HEK293 (cell line): ENCODE results near the gene TAS1R3.

Experiments
- CTCF ChIA-PET: fragments of 350-600 bp; formaldehyde crosslinking; extraction: SDS; loops from one replicate; lab custom pipeline; 2021; ENCODE audit warnings: antibody characterized with exemption; lab: Yijun Ruan, JAX
- POLR2A ChIA-PET: fragments of 300-600 bp; formaldehyde crosslinking; extraction: SDS; loops from one replicate; lab custom pipeline; 2020; ENCODE audit warnings: antibody characterized with exemption, inconsistent platforms; lab: Yijun Ruan, JAX
- H3K27ac ChIP-seq: fragments of 200-500 bp; sonication (Bioruptor generic); 2 replicates; pipeline ENCODE4 v1.5.1; 2014; ENCODE audit warnings: low read depth, low read length, control low read depth, inconsistent platforms; ENCODE audit errors: extremely low read depth
- H3K36me3 ChIP-seq, 2 experiments: fragments of 200-500 bp in 1 of 2; sonication (Bioruptor generic) in 1 of 2; 1 replicate in 1 of 2; 2 replicates in 1 of 2; pipeline ENCODE4 v1.5.1; 2014 to 2017; ENCODE audit warnings: inconsistent platforms in 2 of 2, low read length in 2 of 2; ENCODE audit not compliant: control insufficient read depth in 2 of 2, insufficient read depth in 1 of 2
- H3K4me1 ChIP-seq: fragments of 200-500 bp; sonication (Bioruptor generic); 2 replicates; pipeline ENCODE4 v1.5.1; 2014; ENCODE audit warnings: mild to moderate bottlenecking, low read length, inconsistent platforms; ENCODE audit not compliant: control insufficient read depth, insufficient read depth
- H3K4me3 ChIP-seq: 2 replicates; pipeline ENCODE4 v1.5.1; 2011; ENCODE audit warnings: low read depth, mild to moderate bottlenecking, control low read depth, low read length, moderate library complexity
- H3K9me3 ChIP-seq: fragments of 200-500 bp; sonication (Bioruptor generic); 2 replicates; pipeline ENCODE4 v1.5.1; 2014; ENCODE audit warnings: low read depth, low read length, inconsistent platforms; ENCODE audit not compliant: control insufficient read depth, insufficient read depth
- BCL6B ChIP-seq: fragments of 450-650 bp; formaldehyde crosslinking; IDR thresholded peaks from 2 replicates; pipeline ENCODE4 v1.5.1; 2017; ENCODE audit warnings: missing biosample characterization, missing genetic modification characterization
- FEZF1 ChIP-seq: fragments of 450-650 bp; formaldehyde crosslinking; IDR thresholded peaks from 2 replicates; pipeline ENCODE4 v1.5.1; 2016; ENCODE audit warnings: missing biosample characterization, missing genetic modification characterization
- GLIS2 ChIP-seq: fragments of 450-650 bp; formaldehyde crosslinking; IDR thresholded peaks from 2 replicates; pipeline ENCODE4 v1.5.1; 2016; ENCODE audit warnings: missing biosample characterization, missing genetic modification characterization
- PRDM4 ChIP-seq: fragments of 450-650 bp; formaldehyde crosslinking; IDR thresholded peaks from 2 replicates; pipeline ENCODE4 v1.5.1; 2017; ENCODE audit warnings: missing biosample characterization, missing genetic modification characterization
- SCRT2 ChIP-seq: fragments of 450-650 bp; formaldehyde crosslinking; IDR thresholded peaks from 2 replicates; pipeline ENCODE4 v1.5.1; 2016; ENCODE audit warnings: missing biosample characterization, missing genetic modification characterization
- SP2 ChIP-seq: fragments of 450-650 bp; formaldehyde crosslinking; IDR thresholded peaks from 2 replicates; pipeline ENCODE4 v1.5.1; 2016; ENCODE audit warnings: missing biosample characterization, missing genetic modification characterization
- TSHZ1 ChIP-seq: fragments of 450-650 bp; formaldehyde crosslinking; IDR thresholded peaks from 2 replicates; pipeline ENCODE4 v1.5.1; 2016; ENCODE audit warnings: missing biosample characterization, missing genetic modification characterization, borderline replicate concordance
- ZBTB17 ChIP-seq: fragments of 450-650 bp; formaldehyde crosslinking; IDR thresholded peaks from 2 replicates; pipeline ENCODE4 v1.5.1; 2016; ENCODE audit warnings: missing biosample characterization, missing genetic modification characterization
- ZNF140 ChIP-seq: fragments of 450-650 bp; formaldehyde crosslinking; IDR thresholded peaks from 2 replicates; pipeline ENCODE4 v1.5.1; 2016; ENCODE audit warnings: missing biosample characterization, missing genetic modification characterization
- ZNF157 ChIP-seq: fragments of 450-650 bp; formaldehyde crosslinking; IDR thresholded peaks from 2 replicates; pipeline ENCODE4 v1.5.1; 2016; ENCODE audit warnings: missing biosample characterization, missing genetic modification characterization
- ZNF174 ChIP-seq: fragments of 450-650 bp; formaldehyde crosslinking; IDR thresholded peaks from 2 replicates; pipeline ENCODE4 v1.5.0; 2017; ENCODE audit warnings: missing biosample characterization, mild to moderate bottlenecking, missing genetic modification characterization
- ZNF239 ChIP-seq: fragments of 450-650 bp; formaldehyde crosslinking; IDR thresholded peaks from 2 replicates; pipeline ENCODE4 v1.5.1; 2016; ENCODE audit warnings: missing biosample characterization, missing genetic modification characterization
- ZNF280C ChIP-seq: fragments of 450-650 bp; formaldehyde crosslinking; IDR thresholded peaks from 2 replicates; pipeline ENCODE4 v1.5.1; 2016; ENCODE audit warnings: missing biosample characterization, missing genetic modification characterization
- ZNF335 ChIP-seq: fragments of 450-650 bp; formaldehyde crosslinking; conservative IDR thresholded peaks from 2 replicates; pipeline ENCODE4 v1.5.1; 2016; ENCODE audit warnings: missing biosample characterization, missing genetic modification characterization
- ZNF394 ChIP-seq: fragments of 450-650 bp; formaldehyde crosslinking; IDR thresholded peaks from 2 replicates; pipeline ENCODE4 v1.5.1; 2016; ENCODE audit warnings: missing biosample characterization, missing genetic modification characterization, mild to moderate bottlenecking, moderate library complexity, borderline replicate concordance
- ZNF433 ChIP-seq: fragments of 450-650 bp; formaldehyde crosslinking; IDR thresholded peaks from 2 replicates; pipeline ENCODE4 v1.5.1; 2016; ENCODE audit warnings: missing biosample characterization, missing genetic modification characterization, low read depth
- ZNF529 ChIP-seq: fragments of 450-650 bp; formaldehyde crosslinking; IDR thresholded peaks from 2 replicates; pipeline ENCODE4 v1.5.1; 2017; ENCODE audit warnings: missing genetic modification characterization, missing biosample characterization; ENCODE audit not compliant: insufficient replicate concordance
- ZNF530 ChIP-seq: fragments of 450-650 bp; formaldehyde crosslinking; IDR thresholded peaks from 2 replicates; pipeline ENCODE4 v1.5.1; 2016; ENCODE audit warnings: low read depth, missing biosample characterization, missing genetic modification characterization
- ZNF558 ChIP-seq: fragments of 450-650 bp; formaldehyde crosslinking; IDR thresholded peaks from 2 replicates; pipeline ENCODE4 v1.5.1; 2016; ENCODE audit warnings: missing biosample characterization, missing genetic modification characterization
- ZNF596 ChIP-seq: fragments of 450-650 bp; IDR thresholded peaks from 2 replicates; pipeline ENCODE4 v1.5.0; 2018; ENCODE audit warnings: missing biosample characterization, mild to moderate bottlenecking, missing genetic modification characterization, moderate library complexity
- ZNF610 ChIP-seq: fragments of 450-650 bp; formaldehyde crosslinking; IDR thresholded peaks from 2 replicates; pipeline ENCODE4 v1.5.1; 2016; ENCODE audit warnings: missing biosample characterization, missing genetic modification characterization, borderline replicate concordance
- ZNF621 ChIP-seq: fragments of 450-650 bp; formaldehyde crosslinking; IDR thresholded peaks from 2 replicates; pipeline ENCODE4 v1.5.1; 2017; ENCODE audit warnings: missing biosample characterization, missing genetic modification characterization
- ZNF701 ChIP-seq: fragments of 450-650 bp; formaldehyde crosslinking; IDR thresholded peaks from 2 replicates; pipeline ENCODE4 v1.5.1; 2016; ENCODE audit warnings: missing biosample characterization, missing genetic modification characterization
- ZNF704 ChIP-seq: fragments of 450-650 bp; formaldehyde crosslinking; IDR thresholded peaks from 2 replicates; pipeline ENCODE4 v1.5.1; 2016; ENCODE audit warnings: missing biosample characterization, missing genetic modification characterization
- ZNF776 ChIP-seq: fragments of 450-650 bp; formaldehyde crosslinking; IDR thresholded peaks from 2 replicates; pipeline ENCODE4 v1.5.0; 2017; ENCODE audit warnings: missing biosample characterization, missing genetic modification characterization, borderline replicate concordance
- ZNF830 ChIP-seq: fragments of 450-650 bp; IDR thresholded peaks from 2 replicates; pipeline ENCODE4 v1.5.0; 2018; ENCODE audit warnings: missing biosample characterization, missing genetic modification characterization, low read depth, mild to moderate bottlenecking, moderate library complexity

The TAS1R3 gene

GRCh38 chr1:1322418-1322817 lies 8.7 kb upstream of the TAS1R3 start:
- TF ChIP-seq TSHZ1 (tag by site-specific recombination) (no peak), ZNF140 (tag by site-specific recombination) (no peak), ZBTB17 (tag by site-specific recombination) (no peak), ZNF596 (tag by site-specific recombination) (no peak), ZNF433 (tag by site-specific recombination) (no peak), ZNF239 (tag by site-specific recombination) (no peak), ZNF530 (tag by site-specific recombination) (no peak), ZNF701 (tag by site-specific recombination) (no peak), SP2 (no peak)
- Histone ChIP-seq H3K36me3 (peaks cover 6 to 57% of the 10 kb centered on the region in 2 experiments; a peak in 2 of 3 replicates), H3K4me3 (no peak overlapping the region), H3K9me3 (no peaks in the 10 kb centered on the region), H3K4me1 (peaks cover 24% of the 10 kb centered on the region), H3K27ac (no peak overlapping the region)
- ChIA-PET POLR2A (no interaction called here), CTCF (no interaction called here)

GRCh38 chr1:1322952-1323351 lies 8.1 kb upstream of the TAS1R3 start:
- Histone ChIP-seq H3K4me3 (peak overlapping the region; percentile 1; the same call in 1 of the 2 replicates), H3K9me3 (no peaks in the 10 kb centered on the region), H3K4me1 (peaks cover 19% of the 10 kb centered on the region), H3K27ac (no peak overlapping the region), H3K36me3 (peaks cover under 1 to 60% of the 10 kb centered on the region in 2 experiments; a peak in 2 of 3 replicates)
- POLR2A ChIA-PET: interaction anchor here (0.6 kb wide), 1 partner anchor 252 kb away, joined by 4 read pairs; no protein-coding TSS in a partner anchor
- CTCF ChIA-PET: no interaction called here
- TF ChIP-seq ZNF157: no peak
- TF ChIP-seq ZBTB17 (tag by site-specific recombination): no peak
- no peak for TF ChIP-seq ZNF174
- TF ChIP-seq GLIS2 (tag by site-specific recombination): 0 out of 2 replicates have a peak, but pooled peaks have one; percentile 22
- no peak for TF ChIP-seq ZNF529
- no peak for TF ChIP-seq BCL6B (tag by site-specific recombination)
- no peak for TF ChIP-seq ZNF558 (tag by site-specific recombination)
- TF ChIP-seq ZNF704 (tag by site-specific recombination): no peak
- no peak for TF ChIP-seq ZNF830 (tag by site-specific recombination)
- TF ChIP-seq ZNF621: no peak
- peak; percentile 69 for TF ChIP-seq ZNF335 (tag by site-specific recombination)
- no peak for TF ChIP-seq ZNF610 (tag by site-specific recombination)
- no peak for TF ChIP-seq ZNF394 (tag by site-specific recombination)
- TF ChIP-seq SCRT2 (tag by site-specific recombination): no peak
- TF ChIP-seq ZNF280C (tag by site-specific recombination): no peak
- TF ChIP-seq FEZF1: no peak
- no peak for TF ChIP-seq ZNF776 (tag by site-specific recombination)
- TF ChIP-seq PRDM4 (tag by site-specific recombination): no peak
